H9 (cell line): ENCODE measurements around the gene FBLN1. TPM values are rescaled to one million over a fixed set of nuclear protein-coding genes. Genes with fewer than 3 reads are reported as not detected.

Source experiments
- DNase-seq: peaks from one replicate; pipeline ENCODE4 v3.0.0-alpha.2; 2017
- H2AFZ ChIP-seq: one replicate; pipeline ENCODE4 v1.6.1; 2013; ENCODE audit warnings: mild to moderate bottlenecking, low read length, control low read depth, moderate library complexity
- H2AK5ac ChIP-seq: 2 replicates; pipeline ENCODE4 v1.6.1; 2013; ENCODE audit warnings: low read length, control low read depth, mixed read lengths; ENCODE audit not compliant: insufficient read length
- H2BK120ac ChIP-seq: one replicate; pipeline ENCODE4 v1.6.1; 2013; ENCODE audit warnings: low read depth, mild to moderate bottlenecking, low read length, control low read depth, inconsistent platforms; ENCODE audit not compliant: poor library complexity, severe bottlenecking
- H2BK12ac ChIP-seq: 2 replicates; pipeline ENCODE4 v1.6.1; 2013; ENCODE audit warnings: low read length, control low read depth, mixed read lengths, low read depth; ENCODE audit not compliant: insufficient read length
- H2BK15ac ChIP-seq: 2 replicates; pipeline ENCODE4 v1.6.1; 2013; ENCODE audit warnings: low read depth, low read length, control low read depth
- H2BK20ac ChIP-seq: one replicate; pipeline ENCODE4 v1.6.1; 2013; ENCODE audit warnings: low read depth, mild to moderate bottlenecking, low read length, control low read depth, inconsistent platforms; ENCODE audit not compliant: poor library complexity, severe bottlenecking
- H2BK5ac ChIP-seq: 2 replicates; pipeline ENCODE4 v1.6.1; 2013; ENCODE audit warnings: low read length, control low read depth, mixed read lengths; ENCODE audit not compliant: insufficient read length
- H3K14ac ChIP-seq: 2 replicates; pipeline ENCODE4 v1.6.1; 2013; ENCODE audit warnings: low read length, control low read depth; ENCODE audit not compliant: insufficient read depth
- H3K18ac ChIP-seq: 2 replicates; pipeline ENCODE4 v1.6.1; 2013; ENCODE audit warnings: low read depth, mild to moderate bottlenecking, mixed read lengths, low read length, control low read depth; ENCODE audit not compliant: insufficient read length
- H3K23ac ChIP-seq: 2 replicates; pipeline ENCODE4 v1.6.1; 2013; ENCODE audit warnings: low read length, control low read depth, mixed read lengths, low read depth; ENCODE audit not compliant: insufficient read length
- H3K23me2 ChIP-seq: 2 replicates; pipeline ENCODE4 v1.6.1; 2013; ENCODE audit warnings: low read depth, mild to moderate bottlenecking, mixed read lengths, low read length, control low read depth; ENCODE audit not compliant: insufficient read length, poor library complexity, severe bottlenecking
- H3K27ac ChIP-seq: 2 replicates; pipeline ENCODE4 v1.5.1; 2013; ENCODE audit warnings: low read length, control low read depth, mixed read lengths, low read depth; ENCODE audit not compliant: insufficient read length
- H3K27me3 ChIP-seq: 2 replicates; pipeline ENCODE4 v1.6.1; 2013; ENCODE audit warnings: low read length, control low read depth, inconsistent platforms; ENCODE audit not compliant: insufficient read depth
- H3K4ac ChIP-seq: 2 replicates; pipeline ENCODE4 v1.6.1; 2013; ENCODE audit warnings: low read depth, mild to moderate bottlenecking, control low read depth, inconsistent platforms, low read length, moderate library complexity
- H3K4me1 ChIP-seq: 2 replicates; pipeline ENCODE4 v1.6.1; 2013; ENCODE audit warnings: low read length, control low read depth, inconsistent platforms; ENCODE audit not compliant: insufficient read depth
- H3K4me2 ChIP-seq: 2 replicates; pipeline ENCODE4 v1.6.1; 2013; ENCODE audit warnings: low read length, control low read depth, mixed read lengths; ENCODE audit not compliant: insufficient read length, insufficient read depth
- H3K56ac ChIP-seq: 2 replicates; pipeline ENCODE4 v1.6.1; 2013; ENCODE audit warnings: low read depth, mild to moderate bottlenecking, mixed read lengths, low read length, control low read depth; ENCODE audit not compliant: insufficient read length
- H3K79me1 ChIP-seq: 2 replicates; pipeline ENCODE4 v1.6.1; 2013; ENCODE audit warnings: low read depth, mild to moderate bottlenecking, moderate library complexity, low read length, control low read depth, inconsistent platforms; ENCODE audit not compliant: insufficient read depth, poor library complexity, severe bottlenecking
- H3K79me2 ChIP-seq: 2 replicates; pipeline ENCODE4 v1.6.1; 2013; ENCODE audit warnings: low read length, control low read depth, inconsistent platforms; ENCODE audit not compliant: insufficient read depth
- H3K9ac ChIP-seq: 2 replicates; pipeline ENCODE4 v1.6.1; 2013; ENCODE audit warnings: low read length, control low read depth, mixed read lengths; ENCODE audit not compliant: insufficient read length; ENCODE audit errors: extremely low read depth
- H3K9me3 ChIP-seq: one replicate; pipeline ENCODE4 v1.6.1; 2013; ENCODE audit warnings: low read depth, low read length, inconsistent platforms; ENCODE audit not compliant: control insufficient read depth
- H3T11ph ChIP-seq: one replicate; pipeline ENCODE4 v1.6.1; 2013; ENCODE audit warnings: mild to moderate bottlenecking, low read length, control low read depth, inconsistent platforms
- H4K20me1 ChIP-seq: one replicate; pipeline ENCODE4 v1.6.1; 2013; ENCODE audit not compliant: control insufficient read depth, insufficient read length, insufficient read depth
- H4K5ac ChIP-seq: 2 replicates; pipeline ENCODE4 v1.6.1; 2013; ENCODE audit warnings: low read depth, mild to moderate bottlenecking, mixed read lengths, low read length, control low read depth; ENCODE audit not compliant: insufficient read length
- H4K8ac ChIP-seq: replicated peaks from 2 replicates; pipeline ENCODE4 v1.6.1; 2013; ENCODE audit warnings: low read length, control low read depth, mixed read lengths, low read depth; ENCODE audit not compliant: insufficient read length
- H4K91ac ChIP-seq: 2 replicates; pipeline ENCODE4 v1.6.1; 2013; ENCODE audit warnings: low read depth, mild to moderate bottlenecking, moderate library complexity, mixed read lengths, low read length, control low read depth; ENCODE audit not compliant: insufficient read length
- H3K27ac Mint-ChIP-seq, 3 experiments: 2 replicates in 2 of 3; 3 replicates in 1 of 3; pipeline ENCODE4 v1.8.0; 2020 to 2021; ENCODE audit warnings: mixed read lengths in 3 of 3, mild to moderate bottlenecking in 1 of 3, moderate library complexity in 1 of 3
- H3K27me3 Mint-ChIP-seq: 2 replicates; pipeline ENCODE4 v1.8.0; 2021; ENCODE audit warnings: low read depth, mild to moderate bottlenecking, moderate library complexity, mixed read lengths
- H3K36me3 Mint-ChIP-seq, 3 experiments: 2 replicates in 2 of 3; 3 replicates in 1 of 3; pipeline ENCODE4 v1.8.0; 2020 to 2021; ENCODE audit warnings: low read depth in 3 of 3, mixed read lengths in 3 of 3; ENCODE audit not compliant: insufficient read depth in 1 of 3
- H3K4me1 Mint-ChIP-seq, 2 experiments: 2 replicates each; pipeline ENCODE4 v1.8.0; 2020; ENCODE audit warnings: mixed read lengths in 2 of 2
- H3K4me3 Mint-ChIP-seq, 2 experiments: 2 replicates in 1 of 2; 3 replicates in 1 of 2; pipeline ENCODE4 v1.8.0; 2020 to 2021; ENCODE audit warnings: mild to moderate bottlenecking in 2 of 2, mixed read lengths in 2 of 2, moderate library complexity in 1 of 2
- H3K9me3 Mint-ChIP-seq, 2 experiments: 2 replicates in 1 of 2; 3 replicates in 1 of 2; pipeline ENCODE4 v1.8.0; 2020; ENCODE audit warnings: mild to moderate bottlenecking in 2 of 2, mixed read lengths in 2 of 2, moderate library complexity in 1 of 2
- CTCF ChIP-seq: fragments of 200-600 bp; sonication (generic); conservative IDR thresholded peaks from 3 replicates; pipeline ENCODE4 v1.8.0; 2021; ENCODE audit warnings: antibody characterized with exemption, mild to moderate bottlenecking
- WGBS: extraction: QIAGEN DNeasy Blood & Tissue Kit; methylation state at CpG from one replicate; pipeline ENCODE4 v1.1.7; 2013; ENCODE audit warnings: missing lambda C conversion rate, low lambda C conversion rate, mixed read lengths; ENCODE audit not compliant: insufficient read length; ENCODE audit errors: extremely low coverage; 5-methylcytosine and 5-hydroxymethylcytosine counted together
- total RNA-seq: library from RNA; stranded (reverse); gene quantifications from 2 replicates; pipeline ENCODE4 v1.2.1, GENCODE V29; 2021

FBLN1 gene
- total RNA-seq, 1 experiment from 2014 or later: 140 TPM

GRCh38 chr22:45645526-45646414, 143.1 kb downstream of the FBLN1 start:
- Histone ChIP-seq H4K91ac (no peak overlapping the region), H3K27me3 (no peaks in the 10 kb centered on the region; the same call in 1 of the 2 replicates), H3K23me2 (no peaks in the 10 kb centered on the region), H3K79me1 (no peaks in the 10 kb centered on the region), H3K4me1 (no peaks in the 10 kb centered on the region; the same call in 1 of the 2 replicates), H3K27ac (no peak overlapping the region), H4K5ac (no peak overlapping the region), H2AK5ac (no peak overlapping the region), H3K4me2 (peak overlapping the region; percentile 11), H2BK120ac (no peak overlapping the region), H4K20me1 (no peaks in the 10 kb centered on the region), H3K14ac (no peak overlapping the region), H3T11ph (no peak overlapping the region), H3K56ac (no peak overlapping the region), H3K9ac (no peak overlapping the region), H2BK15ac (no peak overlapping the region), H3K9me3 (no peaks in the 10 kb centered on the region), H3K18ac (no peak overlapping the region), H2BK20ac (no peak overlapping the region), H2BK5ac (no peak overlapping the region), H2AFZ (no peak overlapping the region), H3K79me2 (no peaks in the 10 kb centered on the region), H3K4ac (no peak overlapping the region), H3K23ac (no peak overlapping the region), H2BK12ac (no peak overlapping the region), H4K8ac (no peak overlapping the region)
- no peaks in the 10 kb centered on the region for H3K9me3 Mint-ChIP-seq
- peak; percentile 97 for TF ChIP-seq CTCF
- WGBS: no CpG with 5 or more reads among the region's 54 CpGs
- peaks cover 14 to 16% of the 10 kb centered on the region in 2 experiments for H3K4me1 Mint-ChIP-seq
- H3K4me3 Mint-ChIP-seq: peak overlapping the region; percentile 46 to 54
- peak; percentile 85 for DNase-seq
- no peaks in the 10 kb centered on the region for H3K36me3 Mint-ChIP-seq
- H3K27me3 Mint-ChIP-seq: peaks cover 57% of the 10 kb centered on the region
- H3K27ac Mint-ChIP-seq: no peak overlapping the region; a peak in 1 of 7 replicates
